T-cell (primary cell): ENCODE data around the gene AXL. TPM values are rescaled to one million over a fixed set of nuclear protein-coding genes. Genes with fewer than 3 reads are reported as not detected.
A peak's percentile ranks its signal among the peaks of the same experiment; 100 is the strongest.
"Not testable (repeated sequence)": the region's sequence is repeated elsewhere in the genome, so short reads cannot be mapped to it uniquely, and the experiment has no call there.

ENCODE experiments used
- ATAC-seq, 4 experiments: fragments of 200-7000 bp in 3 of 4; fragments of 150-1000 bp in 1 of 4; cut with Tn5 transposase; replicated peaks in 1 of 4; 1 replicate in 3 of 4; 2 replicates in 1 of 4; pipeline ENCODE4 v1.10.0; 2021; ENCODE audit warnings: moderate library complexity in 3 of 4, mild to moderate bottlenecking in 2 of 4, moderate number of reproducible peaks in 1 of 4
- CTCF ChIA-PET, 2 donors: fragments of 300-600 bp; sonication (Branson Sonifier 250); formaldehyde crosslinking; loops; one replicate each; lab custom pipeline; 2022; ENCODE audit warnings: antibody characterized with exemption in 2 of 2; lab: Charles Lee
- POLR2A ChIA-PET, 2 donors: fragments of 300-600 bp; sonication (Branson Sonifier 250); formaldehyde crosslinking; loops; one replicate each; lab custom pipeline; 2022; ENCODE audit warnings: antibody characterized with exemption in 2 of 2; lab: Charles Lee
- DNase-seq, 35 experiments: peaks; one replicate each; pipeline versions ENCODE4 v3.0.0 to v3.0.0-alpha.2; 2013 to 2023
- H3K27ac ChIP-seq: one replicate; pipeline ENCODE4 v1.5.1; 2013; ENCODE audit warnings: low read length
- H3K27me3 ChIP-seq, 2 experiments: replicated peaks in 1 of 2; 1 replicate in 1 of 2; 2 replicates in 1 of 2; pipeline versions ENCODE4 v1.6.1 to v1.7.0; 2013; ENCODE audit warnings: low read length in 1 of 2, mixed read lengths in 1 of 2; ENCODE audit not compliant: control insufficient read depth in 2 of 2, insufficient read depth in 2 of 2; ENCODE audit errors: extremely low read depth in 1 of 2
- H3K36me3 ChIP-seq, 2 donors: 1 replicate in 1 of 2; 2 replicates in 1 of 2; pipeline versions ENCODE4 v1.6.1 to v1.7.0; 2013; ENCODE audit warnings: low read length in 1 of 2; ENCODE audit not compliant: control insufficient read depth in 2 of 2, insufficient read depth in 1 of 2; ENCODE audit errors: extremely low read depth in 1 of 2
- H3K4me1 ChIP-seq, 2 experiments: 1 replicate in 1 of 2; 2 replicates in 1 of 2; pipeline versions ENCODE4 v1.6.1 to v1.7.0; 2013; ENCODE audit warnings: low read length in 2 of 2, mixed read lengths in 1 of 2; ENCODE audit not compliant: insufficient read depth in 2 of 2, control insufficient read depth in 1 of 2; ENCODE audit errors: extremely low read depth in 1 of 2
- H3K4me3 ChIP-seq, 2 donors: 1 replicate in 1 of 2; 2 replicates in 1 of 2; pipeline versions ENCODE4 v1.5.1 to v1.7.0; 2013; ENCODE audit warnings: mild to moderate bottlenecking in 2 of 2, low read length in 1 of 2, moderate library complexity in 1 of 2; ENCODE audit not compliant: control insufficient read depth in 1 of 2; ENCODE audit errors: extremely low read depth in 1 of 2
- H3K9me3 ChIP-seq: 2 replicates; pipeline ENCODE4 v1.7.0; 2013
- H3K27ac Mint-ChIP-seq, 2 donors: one replicate each; pipeline ENCODE4 v1.8.0; 2020 to 2021; ENCODE audit warnings: mild to moderate bottlenecking in 2 of 2, mixed read lengths in 2 of 2
- H3K27me3 Mint-ChIP-seq, 2 donors: one replicate each; pipeline ENCODE4 v1.8.0; 2021 to 2022; ENCODE audit warnings: mixed read lengths in 2 of 2
- H3K36me3 Mint-ChIP-seq: one replicate; pipeline ENCODE4 v1.8.0; 2021; ENCODE audit warnings: mixed read lengths
- H3K4me1 Mint-ChIP-seq, 3 donors: one replicate each; pipeline ENCODE4 v1.8.0; 2020 to 2022; ENCODE audit warnings: mixed read lengths in 3 of 3, mild to moderate bottlenecking in 1 of 3
- H3K4me3 Mint-ChIP-seq, 3 donors: one replicate each; pipeline ENCODE4 v1.8.0; 2020 to 2022; ENCODE audit warnings: mild to moderate bottlenecking in 3 of 3, mixed read lengths in 3 of 3, moderate library complexity in 3 of 3
- H3K9me3 Mint-ChIP-seq, 3 donors: one replicate each; pipeline ENCODE4 v1.8.0; 2020 to 2022; ENCODE audit warnings: mixed read lengths in 3 of 3
- WGBS: methylation state at CpG from one replicate; pipeline ENCODE4 v1.1.5; 2013; ENCODE audit warnings: missing lambda C conversion rate; ENCODE audit not compliant: insufficient coverage; 5-methylcytosine and 5-hydroxymethylcytosine counted together
- total RNA-seq, 35 experiments: library from RNA in 6 of 35; stranded (reverse) in 6 of 35; fragments of 120-200 nt in 1 of 35; gene quantifications; one replicate each; pipeline versions ENCODE4 v1.2.1 to v1.2.4 and lab custom pipeline; 2013 to 2026

The AXL gene
- total RNA-seq, 5 donors from 2014 or later (not counting 1 experiment from before 2014, with no cell fraction given), result 0.16 to 0.70 (median 0.47) TPM; not detected in 2

GRCh38 chr19:41194157-41194552 is 24.9 kb upstream of the AXL start:
- Histone ChIP-seq H3K4me3 (no peak overlapping the region), H3K4me1 (peaks cover 0 to 22% of the 10 kb centered on the region in 2 experiments), H3K27me3 (peaks cover 0 to 72% of the 10 kb centered on the region in 2 experiments), H3K9me3 (no peaks in the 10 kb centered on the region), H3K27ac (no peak overlapping the region), H3K36me3 (no peaks in the 10 kb centered on the region)
- no peaks in the 10 kb centered on the region for H3K9me3 Mint-ChIP-seq
- DNase-seq (no peak), ATAC-seq (peak in 1 of 4 experiments; percentile 17)
- peak overlapping the region in 1 of 3 donors; percentile 54 for H3K4me3 Mint-ChIP-seq
- H3K27ac Mint-ChIP-seq, result no peak overlapping the region
- POLR2A ChIA-PET, result no interaction called here
- peaks cover 51 to 59% of the 10 kb centered on the region in 2 donors for H3K27me3 Mint-ChIP-seq
- no peaks in the 10 kb centered on the region for H3K36me3 Mint-ChIP-seq
- peaks cover 12 to 16% (median 16%) of the 10 kb centered on the region in 3 donors for H3K4me1 Mint-ChIP-seq
- CTCF ChIA-PET, result no interaction called here
- WGBS, result 11% methylated on average over 3 of the region's 6 CpGs

GRCh38 chr19:41195675-41196497 is 23.1 kb upstream of the AXL start:
- peaks cover 0 to 22% of the 10 kb centered on the region in 2 experiments for H3K4me1 ChIP-seq
- DNase-seq (no peak), ATAC-seq (no peak)
- H3K27me3 Mint-ChIP-seq, result peaks cover 40 to 45% of the 10 kb centered on the region in 2 donors
- H3K4me3 ChIP-seq, result no peak overlapping the region
- H3K36me3 ChIP-seq, result no peaks in the 10 kb centered on the region
- H3K27me3 ChIP-seq, result peaks cover 0 to 65% of the 10 kb centered on the region in 2 experiments
- no peak overlapping the region for H3K4me3 Mint-ChIP-seq
- H3K27ac Mint-ChIP-seq, result no peak overlapping the region
- H3K27ac ChIP-seq, result no peak overlapping the region
- no peaks in the 10 kb centered on the region for H3K36me3 Mint-ChIP-seq
- no peaks in the 10 kb centered on the region for H3K9me3 ChIP-seq
- H3K4me1 Mint-ChIP-seq, result peaks cover 12 to 16% (median 16%) of the 10 kb centered on the region in 3 donors
- POLR2A ChIA-PET, result no interaction called here
- no peaks in the 10 kb centered on the region for H3K9me3 Mint-ChIP-seq
- CTCF ChIA-PET, result interaction anchor here in 1 of 2 donors (0.6 kb wide), 1 partner anchor 170 kb away, joined by 4 read pairs; no protein-coding TSS in a partner anchor
- WGBS, result 70% methylated on average over 9 of the region's 10 CpGs

GRCh38 chr19:41198559-41198958 is 20.5 kb upstream of the AXL start:
- Mint-ChIP-seq H3K36me3 (no peaks in the 10 kb centered on the region), H3K9me3 (no peaks in the 10 kb centered on the region), H3K27me3 (peaks cover 23 to 25% of the 10 kb centered on the region in 2 donors), H3K27ac (no peak overlapping the region), H3K4me1 (peaks cover 6 to 8% (median 7%) of the 10 kb centered on the region in 3 donors), H3K4me3 (no peak overlapping the region)
- ATAC-seq (no peak), DNase-seq (no peak)
- Histone ChIP-seq H3K4me3 (no peak overlapping the region), H3K27me3 (peaks cover 0 to 50% of the 10 kb centered on the region in 2 experiments), H3K27ac (no peak overlapping the region), H3K4me1 (peaks cover 0 to 10% of the 10 kb centered on the region in 2 experiments), H3K36me3 (no peaks in the 10 kb centered on the region), H3K9me3 (no peaks in the 10 kb centered on the region)
- 90% methylated on average over 8 of the region's 11 CpGs for WGBS
- ChIA-PET CTCF (no interaction called here), POLR2A (no interaction called here)

- peaks cover 0 to 6% of the 10 kb centered on the region in 2 donors for H3K27me3 Mint-ChIP-seq
- no peaks in the 10 kb centered on the region for H3K9me3 Mint-ChIP-seq
- no peaks in the 10 kb centered on the region for H3K9me3 ChIP-seq
- CTCF ChIA-PET, result interaction anchor here (0.7 to 3.1 kb wide), 4 partner anchors 51 to 290 kb away, joined by 3 to 52 read pairs (median 3); partner anchors contain the start of gene HNRNPUL1 (in 1 of the 2)
- ATAC-seq (no peak), DNase-seq (no peak)
- H3K36me3 ChIP-seq, result no peaks in the 10 kb centered on the region
- H3K4me1 ChIP-seq, result no peaks in the 10 kb centered on the region
- H3K27me3 ChIP-seq, result peaks cover 0 to 22% of the 10 kb centered on the region in 2 experiments
- no peak overlapping the region for H3K27ac Mint-ChIP-seq
- no peak overlapping the region for H3K27ac ChIP-seq
- H3K4me1 Mint-ChIP-seq, result peaks cover 1 to 27% (median 11%) of the 10 kb centered on the region in 3 donors
- H3K4me3 ChIP-seq, result no peak overlapping the region
- no peaks in the 10 kb centered on the region for H3K36me3 Mint-ChIP-seq
- WGBS, result 90% methylated on average over 18 of the region's 18 CpGs
- no peak overlapping the region for H3K4me3 Mint-ChIP-seq
- POLR2A ChIA-PET, result no interaction called here
Observed at GRCh38 chr19:41203371-41203770, 15.7 kb upstream of the AXL start.

GRCh38 chr19:41204338-41204737 is 14.7 kb upstream of the AXL start:
- H3K9me3 Mint-ChIP-seq, H3K4me3 ChIP-seq, H3K36me3 ChIP-seq, H3K27ac ChIP-seq, H3K27me3 Mint-ChIP-seq, H3K36me3 Mint-ChIP-seq, H3K4me1 ChIP-seq, H3K9me3 ChIP-seq, H3K4me3 Mint-ChIP-seq: not testable (repeated sequence)
- ATAC-seq (peak; percentile 98 to 100 (median 100)), DNase-seq (peak; percentile 62 to 94 (median 81))
- H3K27me3 ChIP-seq, result peaks cover 0 to 17% of the 10 kb centered on the region in 2 experiments
- POLR2A ChIA-PET, result interaction anchor here (0.6 to 0.9 kb wide), 5 partner anchors 17 to 99 kb away, joined by 3 to 8 read pairs (median 4); no protein-coding TSS in a partner anchor
- peak overlapping the region; percentile 79 to 85 for H3K27ac Mint-ChIP-seq
- H3K4me1 Mint-ChIP-seq, result peaks cover 1 to 27% (median 11%) of the 10 kb centered on the region in 3 donors
- CTCF ChIA-PET, result interaction anchor here (0.6 to 3.1 kb wide), 16 partner anchors 16 to 366 kb away, joined by 3 to 52 read pairs (median 6); partner anchors contain the start of genes DMAC2 (in 1 of the 2) and HNRNPUL1 (in 1 of the 2)
- WGBS, result 52% methylated on average over 5 of the region's 7 CpGs

- Mint-ChIP-seq H3K27me3 (peaks cover 0 to 2% of the 10 kb centered on the region in 2 donors), H3K9me3 (no peaks in the 10 kb centered on the region), H3K4me3 (no peak overlapping the region), H3K27ac (peak overlapping the region in 1 of 2 donors; percentile 31), H3K4me1 (peaks cover 1 to 27% (median 11%) of the 10 kb centered on the region in 3 donors), H3K36me3 (no peaks in the 10 kb centered on the region)
- WGBS, result 74% methylated on average over 7 of the region's 10 CpGs
- no peaks in the 10 kb centered on the region for H3K9me3 ChIP-seq
- no peak overlapping the region for H3K4me3 ChIP-seq
- no peaks in the 10 kb centered on the region for H3K36me3 ChIP-seq
- DNase-seq (peak in 1 of 35 experiments; percentile 17), ATAC-seq (no peak)
- H3K27ac ChIP-seq, result no peak overlapping the region
- peaks cover 0 to 18% of the 10 kb centered on the region in 2 experiments for H3K27me3 ChIP-seq
- ChIA-PET CTCF (interaction anchor here (0.5 to 1.4 kb wide), 2 partner anchors 65 to 103 kb away, joined by 3 to 5 read pairs; no protein-coding TSS in a partner anchor), POLR2A (interaction anchor here in 1 of 2 donors (0.5 kb wide), 1 partner anchor 99 kb away, joined by 3 read pairs; no protein-coding TSS in a partner anchor)
- H3K4me1 ChIP-seq, result no peaks in the 10 kb centered on the region
Observed at GRCh38 chr19:41205995-41206394, 13.0 kb upstream of the AXL start.
